Mesendoderm (in vitro differentiated cells): ENCODE results near the gene CMTM7.

ENCODE experiments used
- DNase-seq: peaks from one replicate; pipeline ENCODE4 v3.0.0; 2013
- H2AK5ac ChIP-seq: 2 replicates; pipeline ENCODE4 v1.6.1; 2013; ENCODE audit warnings: low read length, inconsistent platforms
- H2BK120ac ChIP-seq: 2 replicates; pipeline ENCODE4 v1.6.1; 2013; ENCODE audit warnings: low read depth, mild to moderate bottlenecking, low read length, moderate library complexity, mixed read lengths
- H2BK15ac ChIP-seq: replicated peaks from 2 replicates; pipeline ENCODE4 v1.6.1; 2013; ENCODE audit warnings: low read depth, mild to moderate bottlenecking, moderate library complexity
- H2BK5ac ChIP-seq: 2 replicates; pipeline ENCODE4 v1.6.1; 2013; ENCODE audit warnings: low read length, inconsistent platforms
- H3K18ac ChIP-seq: 2 replicates; pipeline ENCODE4 v1.6.1; 2013; ENCODE audit warnings: mild to moderate bottlenecking, low read length, mixed read lengths
- H3K23ac ChIP-seq: one replicate; pipeline ENCODE4 v1.6.1; 2013; ENCODE audit warnings: low read length
- H3K27ac ChIP-seq: 2 replicates; pipeline ENCODE4 v1.5.1; 2013; ENCODE audit warnings: low read depth, mild to moderate bottlenecking, inconsistent platforms, low read length, moderate library complexity
- H3K27me3 ChIP-seq: 2 replicates; pipeline ENCODE4 v1.6.1; 2013; ENCODE audit warnings: low read length, control low read depth, mild to moderate bottlenecking, inconsistent platforms; ENCODE audit not compliant: insufficient read depth, poor library complexity
- H3K36me3 ChIP-seq: 2 replicates; pipeline ENCODE4 v1.6.1; 2013; ENCODE audit warnings: low read length, inconsistent platforms; ENCODE audit not compliant: control insufficient read depth, insufficient read depth
- H3K4ac ChIP-seq: one replicate; pipeline ENCODE4 v1.6.1; 2013; ENCODE audit warnings: low read depth, mild to moderate bottlenecking, low read length, moderate library complexity
- H3K4me1 ChIP-seq: 2 replicates; pipeline ENCODE4 v1.6.1; 2013; ENCODE audit warnings: low read depth, low read length, inconsistent platforms; ENCODE audit not compliant: control insufficient read depth
- H3K4me2 ChIP-seq: 2 replicates; pipeline ENCODE4 v1.6.1; 2013; ENCODE audit warnings: low read length
- H3K4me3 ChIP-seq: 2 replicates; pipeline ENCODE4 v1.5.1; 2013; ENCODE audit warnings: mild to moderate bottlenecking, low read length
- H3K56ac ChIP-seq: one replicate; pipeline ENCODE4 v1.6.1; 2013; ENCODE audit warnings: low read length
- H3K79me1 ChIP-seq: 2 replicates; pipeline ENCODE4 v1.6.1; 2013; ENCODE audit warnings: low read length, inconsistent platforms
- H3K79me2 ChIP-seq: 2 replicates; pipeline ENCODE4 v1.6.1; 2013; ENCODE audit warnings: mild to moderate bottlenecking, low read length; ENCODE audit not compliant: control insufficient read depth, insufficient read depth
- H3K9ac ChIP-seq: 2 replicates; pipeline ENCODE4 v1.6.1; 2013; ENCODE audit warnings: low read length, inconsistent platforms
- H4K5ac ChIP-seq: one replicate; pipeline ENCODE4 v1.6.1; 2013; ENCODE audit warnings: low read length
- H4K8ac ChIP-seq: one replicate; pipeline ENCODE4 v1.6.1; 2013; ENCODE audit warnings: low read depth, mild to moderate bottlenecking, control low read depth, low read length, moderate library complexity
- WGBS: extraction: QIAGEN DNeasy Blood & Tissue Kit; methylation state at CpG from one replicate; pipeline ENCODE4 v1.1.7; 2013; ENCODE audit warnings: low lambda C conversion rate, missing lambda C conversion rate; ENCODE audit not compliant: insufficient coverage; ENCODE audit errors: extremely low coverage; 5-methylcytosine and 5-hydroxymethylcytosine counted together

Gene CMTM7

DNA sequence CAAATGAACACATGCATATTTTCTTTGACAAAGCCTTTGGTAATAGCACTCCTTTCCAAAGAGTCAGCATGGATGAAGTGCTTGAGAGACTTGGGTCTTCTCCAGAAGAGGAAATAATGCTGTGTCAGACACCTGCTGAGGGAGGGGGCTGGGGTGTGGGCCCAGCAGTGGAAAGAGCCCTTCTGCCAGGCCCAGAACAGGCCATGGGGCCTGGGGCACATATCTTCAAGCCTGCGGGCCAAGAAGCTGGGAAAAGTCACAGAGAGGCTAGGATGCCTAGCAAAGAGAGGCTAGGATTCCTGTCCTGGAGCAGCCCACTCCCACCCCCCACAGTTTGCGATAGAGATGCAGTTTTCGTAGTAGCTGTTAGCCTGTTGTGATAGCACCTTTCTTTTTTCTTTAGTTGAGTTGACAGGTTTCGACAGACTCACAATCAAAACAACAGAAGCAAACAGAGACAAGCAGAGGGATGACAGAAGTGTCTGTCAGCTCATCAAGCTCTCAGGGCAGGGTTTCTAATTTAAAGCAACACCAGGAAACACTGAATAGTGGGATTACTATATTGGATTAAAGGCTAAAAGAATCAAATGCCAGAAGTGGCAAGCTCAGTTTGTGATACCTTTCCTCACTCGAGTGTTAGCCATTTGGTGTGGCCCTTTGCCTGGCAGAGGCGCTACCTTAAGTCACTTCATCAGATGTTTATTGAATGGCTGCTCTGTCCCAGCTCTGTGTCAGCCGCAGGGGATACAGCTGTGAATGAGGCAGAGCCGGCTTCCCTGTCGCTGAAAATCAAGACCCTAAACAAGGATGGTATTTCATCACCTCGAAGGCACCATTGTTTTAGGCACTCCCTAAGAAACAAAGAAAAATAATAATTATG is 19.0 kb downstream of the CMTM7 start:
- H3K27ac ChIP-seq, result no peak overlapping the region
- no CpG with 5 or more reads among the region's 10 CpGs for WGBS
- no peaks in the 10 kb centered on the region for H3K27me3 ChIP-seq

DNA sequence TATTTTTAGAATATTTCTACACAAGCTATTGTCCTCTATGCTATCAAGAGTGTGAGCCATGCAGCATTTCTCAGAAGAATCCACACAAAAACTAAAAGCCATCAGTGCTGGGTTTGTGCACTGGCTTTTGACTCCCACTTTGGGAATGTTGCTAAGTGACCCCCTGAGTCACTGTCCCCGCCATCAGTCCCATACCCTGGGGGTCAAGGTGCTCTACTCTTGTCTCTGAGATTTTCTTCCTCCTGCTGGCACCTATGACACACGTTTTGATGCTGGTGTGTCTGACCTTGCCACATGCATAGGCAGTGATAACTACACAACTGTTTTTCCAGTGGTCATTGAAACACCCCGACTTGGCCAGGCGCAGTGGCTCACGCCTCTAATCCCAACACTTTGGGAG is 19.8 kb downstream of the CMTM7 start:
- H3K4me2 ChIP-seq, result no peak overlapping the region
- no peak overlapping the region for H2BK120ac ChIP-seq
- no peak overlapping the region for H3K9ac ChIP-seq
- H2BK15ac ChIP-seq, result no peak overlapping the region
- H2BK5ac ChIP-seq, result no peak overlapping the region
- no peak overlapping the region for H3K4me3 ChIP-seq
- no peak overlapping the region for H4K5ac ChIP-seq
- DNase-seq, result peak; percentile 43
- peaks cover 8% of the 10 kb centered on the region for H3K79me1 ChIP-seq
- H3K36me3 ChIP-seq, result no peaks in the 10 kb centered on the region
- H3K56ac ChIP-seq, result peak overlapping the region; percentile 26
- peaks cover 7% of the 10 kb centered on the region for H3K4me1 ChIP-seq
- no peak overlapping the region for H3K18ac ChIP-seq
- peak overlapping the region; percentile 18 for H3K4ac ChIP-seq
- H3K27ac ChIP-seq, result no peak overlapping the region
- WGBS, result no CpG with 5 or more reads among the region's 5 CpGs
- H4K8ac ChIP-seq, result no peak overlapping the region
- H3K23ac ChIP-seq, result no peak overlapping the region
- H3K79me2 ChIP-seq, result peaks cover 15% of the 10 kb centered on the region
- H2AK5ac ChIP-seq, result no peak overlapping the region
- H3K27me3 ChIP-seq, result no peaks in the 10 kb centered on the region

More for the DNA sequence above, 19.0 kb downstream of the CMTM7 start:
- H3K18ac ChIP-seq, result peak overlapping the region; percentile 15
- no peaks in the 10 kb centered on the region for H3K36me3 ChIP-seq
- H3K4me3 ChIP-seq, result no peak overlapping the region
- peaks cover 7% of the 10 kb centered on the region for H3K79me1 ChIP-seq
- no peak overlapping the region for H2BK5ac ChIP-seq
- H4K5ac ChIP-seq, result no peak overlapping the region
- peak; percentile 90 for DNase-seq
- no peak overlapping the region for H3K4ac ChIP-seq
- H2AK5ac ChIP-seq, result no peak overlapping the region
- H2BK120ac ChIP-seq, result no peak overlapping the region
- H3K9ac ChIP-seq, result no peak overlapping the region
- H2BK15ac ChIP-seq, result no peak overlapping the region
- no peak overlapping the region for H3K4me2 ChIP-seq
- no peak overlapping the region for H3K56ac ChIP-seq
- no peak overlapping the region for H3K23ac ChIP-seq
- no peak overlapping the region for H4K8ac ChIP-seq
- peaks cover 16% of the 10 kb centered on the region for H3K79me2 ChIP-seq
- peaks cover 7% of the 10 kb centered on the region for H3K4me1 ChIP-seq

DNA sequence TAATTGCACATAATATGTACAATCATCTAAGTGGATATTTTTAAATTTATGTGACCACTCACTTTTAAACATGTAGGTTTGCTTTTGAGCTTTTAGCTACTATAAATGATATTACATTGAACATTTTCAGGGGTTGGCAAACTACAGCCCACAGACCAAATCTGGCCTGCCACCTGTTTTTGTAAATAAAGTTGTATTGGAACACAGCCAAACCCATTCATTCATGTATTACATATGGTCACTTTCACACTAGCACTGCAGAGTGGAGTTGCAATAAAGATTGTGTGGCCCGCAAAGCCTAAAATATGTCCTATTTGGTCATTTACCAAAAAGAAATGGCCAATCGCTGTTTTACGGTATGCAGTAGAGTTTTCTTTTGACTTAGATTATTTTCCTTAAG is 21.2 kb downstream of the CMTM7 start:
- H3K4ac ChIP-seq, result no peak overlapping the region
- no peak overlapping the region for H3K23ac ChIP-seq
- H3K36me3 ChIP-seq, result no peaks in the 10 kb centered on the region
- H3K27me3 ChIP-seq, result no peaks in the 10 kb centered on the region
- H2BK15ac ChIP-seq, result no peak overlapping the region
- H2AK5ac ChIP-seq, result no peak overlapping the region
- DNase-seq, result no peak
- no peak overlapping the region for H3K18ac ChIP-seq
- H2BK5ac ChIP-seq, result no peak overlapping the region
- no peak overlapping the region for H4K8ac ChIP-seq
- peaks cover 7% of the 10 kb centered on the region for H3K79me1 ChIP-seq
- WGBS, result no CpG with 5 or more reads among the region's 3 CpGs
- peaks cover 7% of the 10 kb centered on the region for H3K4me1 ChIP-seq
- peaks cover 12% of the 10 kb centered on the region for H3K79me2 ChIP-seq
- no peak overlapping the region for H4K5ac ChIP-seq
- no peak overlapping the region for H3K4me3 ChIP-seq
- H2BK120ac ChIP-seq, result no peak overlapping the region
- no peak overlapping the region for H3K9ac ChIP-seq
- H3K27ac ChIP-seq, result no peak overlapping the region
- no peak overlapping the region for H3K4me2 ChIP-seq
- no peak overlapping the region for H3K56ac ChIP-seq

DNA sequence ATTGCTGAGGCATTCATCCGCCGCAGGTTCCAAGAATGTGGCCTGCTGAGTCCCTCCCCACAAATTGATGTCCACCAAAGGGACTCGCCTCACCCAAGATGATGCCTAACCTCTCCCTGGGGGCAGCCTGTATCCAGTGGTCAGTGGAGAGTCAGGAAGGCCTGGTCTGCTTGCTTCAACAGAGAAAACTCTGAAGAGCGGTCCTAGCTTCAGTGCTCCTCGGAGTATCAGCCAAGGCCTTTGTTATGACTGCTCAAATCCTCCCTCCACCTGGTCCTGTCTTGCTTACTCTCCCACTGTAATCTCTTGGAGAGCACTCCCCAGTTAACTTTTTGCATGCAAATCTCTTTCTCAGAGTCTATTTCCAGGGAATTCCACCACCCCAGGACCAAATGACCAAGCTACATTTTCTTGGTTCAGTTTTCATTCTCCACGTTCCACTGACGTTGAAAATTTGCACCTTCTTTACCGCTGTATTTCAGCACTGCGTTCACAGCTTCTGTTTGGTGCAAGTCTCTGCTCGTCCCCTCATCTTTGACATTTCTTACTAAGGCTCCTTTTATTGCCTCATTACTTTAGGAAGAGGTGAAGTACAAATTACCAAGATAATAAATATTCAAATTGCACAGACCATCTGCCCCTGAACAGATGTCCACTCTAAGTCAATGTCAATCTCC is 22.3 kb downstream of the CMTM7 start:
- H3K27me3 ChIP-seq, result no peaks in the 10 kb centered on the region
- no peak overlapping the region for H2BK15ac ChIP-seq
- peak overlapping the region; percentile 17 for H3K23ac ChIP-seq
- no peak overlapping the region for H3K4me2 ChIP-seq
- H3K79me2 ChIP-seq, result peaks cover 12% of the 10 kb centered on the region
- H2BK120ac ChIP-seq, result no peak overlapping the region
- no peaks in the 10 kb centered on the region for H3K36me3 ChIP-seq
- no peak overlapping the region for H4K8ac ChIP-seq
- H3K56ac ChIP-seq, result peak overlapping the region; percentile 7
- peak overlapping the region; percentile 33 for H3K18ac ChIP-seq
- no peak overlapping the region for H3K27ac ChIP-seq
- H3K4me3 ChIP-seq, result no peak overlapping the region
- peaks cover 7% of the 10 kb centered on the region for H3K4me1 ChIP-seq
- no peak overlapping the region for H2AK5ac ChIP-seq
- H2BK5ac ChIP-seq, result no peak overlapping the region
- H3K4ac ChIP-seq, result no peak overlapping the region
- H4K5ac ChIP-seq, result no peak overlapping the region
- peaks cover 7% of the 10 kb centered on the region for H3K79me1 ChIP-seq
- DNase-seq, result no peak
- H3K9ac ChIP-seq, result no peak overlapping the region
- no CpG with 5 or more reads among the region's 10 CpGs for WGBS

GRCh38 chr3:32414522-32415202 is 23.0 kb downstream of the CMTM7 start:
- Histone ChIP-seq H2BK5ac (no peak overlapping the region), H3K4me2 (no peak overlapping the region), H3K4ac (no peak overlapping the region), H3K4me1 (peaks cover 8% of the 10 kb centered on the region), H2AK5ac (no peak overlapping the region), H3K9ac (no peak overlapping the region), H3K23ac (no peak overlapping the region), H3K79me1 (peaks cover 7% of the 10 kb centered on the region), H2BK120ac (no peak overlapping the region), H3K79me2 (peaks cover 12% of the 10 kb centered on the region), H2BK15ac (no peak overlapping the region), H3K27me3 (no peaks in the 10 kb centered on the region), H4K8ac (no peak overlapping the region), H4K5ac (no peak overlapping the region), H3K27ac (no peak overlapping the region), H3K56ac (no peak overlapping the region), H3K4me3 (no peak overlapping the region), H3K36me3 (no peaks in the 10 kb centered on the region), H3K18ac (no peak overlapping the region)
- WGBS, result no CpG with 5 or more reads among the region's 6 CpGs
- no peak for DNase-seq
